Lung (tissue), 12 donors: ENCODE data around the gene UAP1L1. TPM values are rescaled to one million over a fixed set of nuclear protein-coding genes. Genes with fewer than 3 reads are reported as not detected.
"Not testable (repeated sequence)": the region's sequence is repeated elsewhere in the genome, so short reads cannot be mapped to it uniquely, and the experiment has no call there.

Source experiments
- ATAC-seq: fragments of 200-7000 bp; cut with Tn5 transposase; one replicate; pipeline ENCODE4 v1.9.1; 2020; ENCODE audit warnings: moderate number of reproducible peaks; ENCODE audit not compliant: insufficient read depth, low FRiP score
- DNase-seq, 3 donors: peaks; one replicate each; pipeline ENCODE4 v3.0.0-alpha.2; 2013 to 2017
- H3K27ac ChIP-seq, 2 donors: one replicate each; pipeline ENCODE4 v1.5.1; 2013; ENCODE audit warnings: mild to moderate bottlenecking in 2 of 2, moderate library complexity in 2 of 2, control low read depth in 1 of 2, inconsistent platforms in 1 of 2, low read depth in 1 of 2, low read length in 1 of 2
- H3K27me3 ChIP-seq, 3 donors: one replicate each; pipeline ENCODE4 v1.5.1; 2013; ENCODE audit warnings: low read length in 2 of 3; ENCODE audit not compliant: control insufficient read depth in 3 of 3, insufficient read depth in 3 of 3
- H3K36me3 ChIP-seq, 4 donors: one replicate each; pipeline ENCODE4 v1.5.1; 2013; ENCODE audit warnings: low read length in 4 of 4, mild to moderate bottlenecking in 1 of 4, moderate library complexity in 1 of 4; ENCODE audit not compliant: control insufficient read depth in 4 of 4, insufficient read depth in 4 of 4
- H3K4me1 ChIP-seq, 5 donors: one replicate each; pipeline ENCODE4 v1.5.1; 2013; ENCODE audit warnings: low read length in 5 of 5, mild to moderate bottlenecking in 2 of 5, moderate library complexity in 1 of 5; ENCODE audit not compliant: control insufficient read depth in 5 of 5, insufficient read depth in 5 of 5
- H3K4me3 ChIP-seq: one replicate; pipeline ENCODE4 v1.5.1; 2013; ENCODE audit warnings: mild to moderate bottlenecking, control low read depth, moderate library complexity
- H3K9ac ChIP-seq, 2 donors: one replicate each; pipeline ENCODE4 v1.5.1; 2013; ENCODE audit warnings: low read length in 2 of 2, control low read depth in 1 of 2; ENCODE audit not compliant: insufficient read depth in 1 of 2
- H3K9me3 ChIP-seq, 4 donors: one replicate each; pipeline ENCODE4 v1.5.1; 2013; ENCODE audit warnings: low read length in 3 of 4, mild to moderate bottlenecking in 1 of 4, moderate library complexity in 1 of 4; ENCODE audit not compliant: control insufficient read depth in 4 of 4, insufficient read depth in 3 of 4
- CTCF ChIP-seq: IDR thresholded peaks from 2 replicates; pipeline ENCODE4 v1.5.1; 2012; ENCODE audit warnings: mild to moderate bottlenecking; ENCODE audit errors: control extremely low read depth, extremely low read depth
- WGBS, 2 donors: extraction: QIAGEN DNeasy Blood & Tissue Kit; methylation state at CpG; one replicate each; pipeline ENCODE4 v1.1.7; 2013; 5-methylcytosine and 5-hydroxymethylcytosine counted together
- polyA plus RNA-seq, 2 donors: library from polyadenylated mRNA; stranded (reverse); fragments of 200-250 nt; gene quantifications; one replicate each; pipeline ENCODE4 v1.2.1, GENCODE V29; 2013
- total RNA-seq, 2 donors: library from RNA; depleted of rRNA in 1 of 2; stranded (reverse); fragments of >200 nt in 1 of 2; gene quantifications; one replicate each; pipeline ENCODE4 v1.2.1, GENCODE V29; 2014 to 2021
- donor health status: control.
- donor health status: control.
- donor health status: Bipolar disorder and iron deficiency.
- donor health status: healthy.
- donor health status: DM: yes; HTN: yes; CAD: no.

UAP1L1 gene
- total and polyA plus RNA-seq, 4 donors = 12.2 to 35.5 (median 17.1) TPM

- not testable (repeated sequence) for H3K27me3 ChIP-seq, H3K9me3 ChIP-seq, ATAC-seq, H3K27ac ChIP-seq, H3K4me1 ChIP-seq, H3K4me3 ChIP-seq, DNase-seq, H3K36me3 ChIP-seq, H3K9ac ChIP-seq
- 88% methylated on average over 16 of the region's 16 CpGs for WGBS, 2 donors
Observed at GRCh38 chr9:137122796-137123467, 45.6 kb downstream of the UAP1L1 start.

DNA sequence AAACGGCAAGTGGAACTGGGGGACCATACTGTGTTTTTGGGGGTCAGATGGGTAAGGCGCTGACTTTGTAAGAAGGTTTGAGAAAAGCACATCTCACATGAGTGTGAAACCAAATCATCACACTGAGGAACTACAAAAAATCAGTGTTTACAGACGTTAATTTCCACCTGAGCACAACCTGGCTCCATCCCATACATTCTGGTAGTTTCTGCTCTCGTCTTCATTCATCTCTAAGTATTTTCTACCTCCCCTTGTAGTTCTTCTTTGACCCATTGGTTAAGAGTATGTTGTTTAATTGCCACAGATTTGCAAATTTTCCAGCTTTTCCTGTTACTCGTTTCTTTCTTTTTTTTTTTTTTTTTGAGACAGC is 46.1 kb downstream of the UAP1L1 start:
- Histone ChIP-seq H3K9me3 (no peaks in the 10 kb centered on the region), H3K27me3 (no peaks in the 10 kb centered on the region), H3K4me3 (no peak overlapping the region), H3K27ac (no peak overlapping the region), H3K36me3 (no peaks in the 10 kb centered on the region), H3K4me1 (peaks cover 0 to 9% (median 6%) of the 10 kb centered on the region in 5 donors), H3K9ac (no peak overlapping the region)
- WGBS, 2 donors = 77 to 82% methylated on average over 5 of the region's 5 CpGs
- ATAC-seq (no peak), DNase-seq (no peak)
- TF ChIP-seq CTCF = no peak

DNA sequence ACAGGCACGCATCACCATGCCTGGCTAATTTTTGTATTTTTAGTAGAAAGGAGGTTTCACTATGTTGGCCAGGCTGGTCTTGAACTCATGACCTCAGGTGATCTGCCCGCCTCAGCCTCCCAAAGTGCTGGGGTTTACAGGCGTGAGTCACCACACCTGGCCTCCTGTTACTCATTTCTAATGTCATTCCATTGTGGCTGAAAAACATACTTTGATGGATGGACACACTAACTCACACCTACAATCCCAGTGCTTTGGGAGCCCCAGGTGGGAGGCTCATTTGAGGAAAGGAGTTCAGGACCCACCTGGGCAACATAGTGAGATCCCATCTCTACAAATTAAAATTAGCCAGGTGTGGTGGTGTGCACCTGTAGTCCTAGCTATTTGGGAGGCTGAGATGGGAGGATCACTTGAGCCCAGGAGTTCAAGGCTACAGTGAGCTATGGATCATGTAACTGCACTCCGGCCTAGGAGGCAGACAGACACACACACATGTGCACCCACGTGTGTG is 46.7 kb downstream of the UAP1L1 start:
- not testable (repeated sequence) for H3K9ac ChIP-seq, H3K4me3 ChIP-seq, ATAC-seq, H3K9me3 ChIP-seq, DNase-seq, H3K27ac ChIP-seq, H3K27me3 ChIP-seq, H3K36me3 ChIP-seq
- 90 to 96% methylated on average over 5 of the region's 5 CpGs for WGBS, 2 donors
- H3K4me1 ChIP-seq = peaks cover 0 to 14% (median 6%) of the 10 kb centered on the region in 5 donors

GRCh38 chr9:137126786-137127185 is 49.5 kb downstream of the UAP1L1 start:
- Histone ChIP-seq H3K36me3 (no peaks in the 10 kb centered on the region), H3K9me3 (peaks cover 0 to 5% (median 0%) of the 10 kb centered on the region in 4 donors), H3K4me1 (peaks cover 0 to 16% (median 6%) of the 10 kb centered on the region in 5 donors), H3K4me3 (no peak overlapping the region), H3K9ac (no peak overlapping the region), H3K27ac (peak overlapping the region in 1 of 2 donors; percentile 82), H3K27me3 (no peaks in the 10 kb centered on the region)
- no peak for TF ChIP-seq CTCF
- WGBS, 2 donors = 14 to 17% methylated on average over 3 of the region's 3 CpGs
- DNase-seq (no peak), ATAC-seq (no peak)
